Nephron progenitor cell (in vitro differentiated cells): ENCODE data around the gene PRICKLE3.
A peak's percentile ranks its signal among the peaks of the same experiment; 100 is the strongest.

ENCODE experiments used
- DNase-seq: peaks from one replicate; pipeline ENCODE4 v3.0.0; 2021
- H3K27ac Mint-ChIP-seq: 2 replicates; pipeline ENCODE4 v1.8.0; 2021; ENCODE audit warnings: mild to moderate bottlenecking, moderate library complexity, mixed read lengths
- H3K27me3 Mint-ChIP-seq: 2 replicates; pipeline ENCODE4 v1.8.0; 2021; ENCODE audit warnings: mild to moderate bottlenecking, low read depth, mixed read lengths; ENCODE audit not compliant: poor library complexity
- H3K36me3 Mint-ChIP-seq: 2 replicates; pipeline ENCODE4 v1.8.0; 2021; ENCODE audit warnings: low read depth, mixed read lengths
- H3K4me1 Mint-ChIP-seq: 2 replicates; pipeline ENCODE4 v1.8.0; 2021; ENCODE audit warnings: mixed read lengths
- H3K4me3 Mint-ChIP-seq: 2 replicates; pipeline ENCODE4 v1.8.0; 2021; ENCODE audit warnings: mild to moderate bottlenecking, moderate library complexity, mixed read lengths
- H3K9me3 Mint-ChIP-seq: 2 replicates; pipeline ENCODE4 v1.8.0; 2021; ENCODE audit warnings: mild to moderate bottlenecking, moderate library complexity, mixed read lengths
- CTCF ChIP-seq: fragments of 200-600 bp; sonication (generic); IDR thresholded peaks from 2 replicates; pipeline ENCODE4 v1.5.0; 2021; ENCODE audit warnings: antibody characterized with exemption

The PRICKLE3 gene

GRCh38 chrX:49198540-49199314, 12.6 kb upstream of the PRICKLE3 start:
- H3K36me3 Mint-ChIP-seq = no peaks in the 10 kb centered on the region
- no peak overlapping the region for H3K4me3 Mint-ChIP-seq
- peaks cover 56% of the 10 kb centered on the region for H3K9me3 Mint-ChIP-seq
- peaks cover 35% of the 10 kb centered on the region for H3K27me3 Mint-ChIP-seq
- DNase-seq = no peak
- H3K27ac Mint-ChIP-seq = no peak overlapping the region
- H3K4me1 Mint-ChIP-seq = peaks cover 8% of the 10 kb centered on the region
- TF ChIP-seq CTCF = no peak

GRCh38 chrX:49197543-49198087, 11.4 kb upstream of the PRICKLE3 start:
- Mint-ChIP-seq H3K36me3 (no peaks in the 10 kb centered on the region), H3K27ac (no peak overlapping the region), H3K27me3 (peaks cover 34% of the 10 kb centered on the region), H3K4me1 (peaks cover 17% of the 10 kb centered on the region), H3K9me3 (peaks cover 61% of the 10 kb centered on the region), H3K4me3 (no peak overlapping the region)
- no peak for DNase-seq
- TF ChIP-seq CTCF = no peak

- Mint-ChIP-seq H3K4me1 (peaks cover 28% of the 10 kb centered on the region), H3K27me3 (peaks cover 24% of the 10 kb centered on the region), H3K4me3 (no peak overlapping the region), H3K27ac (no peak overlapping the region), H3K9me3 (peaks cover 64% of the 10 kb centered on the region), H3K36me3 (no peaks in the 10 kb centered on the region)
- no peak for TF ChIP-seq CTCF
- DNase-seq = no peak
These were observed 7.4 kb upstream of the PRICKLE3 start for GRCh38 chrX:49193542-49193964.

GRCh38 chrX:49192722-49193328, 6.7 kb upstream of the PRICKLE3 start:
- TF ChIP-seq CTCF = peak; percentile 52
- H3K27ac Mint-ChIP-seq = peak overlapping the region; percentile 24
- H3K9me3 Mint-ChIP-seq = peaks cover 61% of the 10 kb centered on the region
- DNase-seq = peak; percentile 32
- H3K4me3 Mint-ChIP-seq = peak overlapping the region; percentile 70
- peaks cover 35% of the 10 kb centered on the region for H3K4me1 Mint-ChIP-seq
- peaks cover 16% of the 10 kb centered on the region for H3K27me3 Mint-ChIP-seq
- no peaks in the 10 kb centered on the region for H3K36me3 Mint-ChIP-seq

GRCh38 chrX:49191574-49192011, 5.4 kb upstream of the PRICKLE3 start:
- H3K4me1 Mint-ChIP-seq = peaks cover 48% of the 10 kb centered on the region
- no peak for TF ChIP-seq CTCF
- H3K36me3 Mint-ChIP-seq = no peaks in the 10 kb centered on the region
- no peak for DNase-seq
- H3K27ac Mint-ChIP-seq = peak overlapping the region; percentile 51
- peaks cover 4% of the 10 kb centered on the region for H3K27me3 Mint-ChIP-seq
- H3K9me3 Mint-ChIP-seq = peaks cover 69% of the 10 kb centered on the region
- H3K4me3 Mint-ChIP-seq = peak overlapping the region; percentile 88
